Mesendoderm (in vitro differentiated cells): ENCODE measurements around the gene PARP4.
"Not testable (repeated sequence)": the region's sequence is repeated elsewhere in the genome, so short reads cannot be mapped to it uniquely, and the experiment has no call there.

Experiments
- DNase-seq: peaks from one replicate; pipeline ENCODE4 v3.0.0; 2013
- H2AK5ac ChIP-seq: 2 replicates; pipeline ENCODE4 v1.6.1; 2013; ENCODE audit warnings: low read length, inconsistent platforms
- H2BK120ac ChIP-seq: 2 replicates; pipeline ENCODE4 v1.6.1; 2013; ENCODE audit warnings: low read depth, mild to moderate bottlenecking, low read length, moderate library complexity, mixed read lengths
- H2BK15ac ChIP-seq: replicated peaks from 2 replicates; pipeline ENCODE4 v1.6.1; 2013; ENCODE audit warnings: low read depth, mild to moderate bottlenecking, moderate library complexity
- H2BK5ac ChIP-seq: 2 replicates; pipeline ENCODE4 v1.6.1; 2013; ENCODE audit warnings: low read length, inconsistent platforms
- H3K18ac ChIP-seq: 2 replicates; pipeline ENCODE4 v1.6.1; 2013; ENCODE audit warnings: mild to moderate bottlenecking, low read length, mixed read lengths
- H3K23ac ChIP-seq: one replicate; pipeline ENCODE4 v1.6.1; 2013; ENCODE audit warnings: low read length
- H3K27ac ChIP-seq: 2 replicates; pipeline ENCODE4 v1.5.1; 2013; ENCODE audit warnings: low read depth, mild to moderate bottlenecking, inconsistent platforms, low read length, moderate library complexity
- H3K27me3 ChIP-seq: 2 replicates; pipeline ENCODE4 v1.6.1; 2013; ENCODE audit warnings: low read length, control low read depth, mild to moderate bottlenecking, inconsistent platforms; ENCODE audit not compliant: insufficient read depth, poor library complexity
- H3K36me3 ChIP-seq: 2 replicates; pipeline ENCODE4 v1.6.1; 2013; ENCODE audit warnings: low read length, inconsistent platforms; ENCODE audit not compliant: control insufficient read depth, insufficient read depth
- H3K4ac ChIP-seq: one replicate; pipeline ENCODE4 v1.6.1; 2013; ENCODE audit warnings: low read depth, mild to moderate bottlenecking, low read length, moderate library complexity
- H3K4me1 ChIP-seq: 2 replicates; pipeline ENCODE4 v1.6.1; 2013; ENCODE audit warnings: low read depth, low read length, inconsistent platforms; ENCODE audit not compliant: control insufficient read depth
- H3K4me2 ChIP-seq: 2 replicates; pipeline ENCODE4 v1.6.1; 2013; ENCODE audit warnings: low read length
- H3K4me3 ChIP-seq: 2 replicates; pipeline ENCODE4 v1.5.1; 2013; ENCODE audit warnings: mild to moderate bottlenecking, low read length
- H3K56ac ChIP-seq: one replicate; pipeline ENCODE4 v1.6.1; 2013; ENCODE audit warnings: low read length
- H3K79me1 ChIP-seq: 2 replicates; pipeline ENCODE4 v1.6.1; 2013; ENCODE audit warnings: low read length, inconsistent platforms
- H3K79me2 ChIP-seq: 2 replicates; pipeline ENCODE4 v1.6.1; 2013; ENCODE audit warnings: mild to moderate bottlenecking, low read length; ENCODE audit not compliant: control insufficient read depth, insufficient read depth
- H3K9ac ChIP-seq: 2 replicates; pipeline ENCODE4 v1.6.1; 2013; ENCODE audit warnings: low read length, inconsistent platforms
- H4K5ac ChIP-seq: one replicate; pipeline ENCODE4 v1.6.1; 2013; ENCODE audit warnings: low read length
- H4K8ac ChIP-seq: one replicate; pipeline ENCODE4 v1.6.1; 2013; ENCODE audit warnings: low read depth, mild to moderate bottlenecking, control low read depth, low read length, moderate library complexity
- WGBS: extraction: QIAGEN DNeasy Blood & Tissue Kit; methylation state at CpG from one replicate; pipeline ENCODE4 v1.1.7; 2013; ENCODE audit warnings: low lambda C conversion rate, missing lambda C conversion rate; ENCODE audit not compliant: insufficient coverage; ENCODE audit errors: extremely low coverage; 5-methylcytosine and 5-hydroxymethylcytosine counted together

The PARP4 gene

DNA sequence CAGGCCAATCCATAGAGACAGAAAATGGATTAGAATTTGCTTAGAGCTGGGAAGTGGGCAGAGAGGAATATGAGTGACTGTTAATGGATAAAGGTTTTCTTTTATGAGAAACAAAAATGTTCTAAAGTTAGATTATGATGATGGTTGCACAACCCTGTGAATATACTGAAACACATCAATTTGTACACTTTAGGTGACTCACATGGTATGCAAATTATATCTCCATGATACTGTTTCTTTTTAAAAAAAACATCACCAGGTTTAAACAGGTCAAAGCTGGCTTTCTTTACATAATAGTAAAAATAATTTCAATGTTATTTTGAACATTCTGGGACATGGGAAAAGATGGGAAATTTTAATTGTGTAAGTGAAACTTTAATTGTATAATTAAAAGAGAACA lies 131.7 kb downstream of the PARP4 start:
- not testable (repeated sequence) for H3K4me1 ChIP-seq, H3K27ac ChIP-seq, H3K23ac ChIP-seq, H3K36me3 ChIP-seq, H2BK120ac ChIP-seq, DNase-seq, H3K27me3 ChIP-seq, H4K8ac ChIP-seq, H2AK5ac ChIP-seq, H3K79me1 ChIP-seq, H4K5ac ChIP-seq, H3K18ac ChIP-seq, H3K4ac ChIP-seq, H2BK15ac ChIP-seq, H3K9ac ChIP-seq, H3K56ac ChIP-seq, H3K79me2 ChIP-seq, H3K4me2 ChIP-seq, H3K4me3 ChIP-seq, H2BK5ac ChIP-seq

DNA sequence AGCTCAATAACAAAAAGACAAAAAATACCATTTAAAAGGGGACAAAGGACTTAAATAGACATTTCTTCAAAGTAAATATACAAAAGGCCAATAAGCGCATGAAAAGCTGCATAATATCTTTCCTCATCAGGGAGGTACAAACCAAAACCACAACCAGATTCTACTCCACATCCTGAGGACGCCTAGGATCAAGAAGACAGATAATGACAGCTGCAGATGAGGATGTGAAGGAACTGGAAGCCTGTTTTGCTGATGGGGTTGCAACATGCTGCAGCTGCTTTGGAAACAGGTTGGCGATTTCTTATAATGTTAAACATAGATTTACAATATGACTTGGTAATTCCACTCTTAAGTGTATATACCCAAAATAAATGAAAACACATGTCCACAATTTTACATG lies 132.4 kb downstream of the PARP4 start:
- not testable (repeated sequence) for H3K27me3 ChIP-seq

DNA sequence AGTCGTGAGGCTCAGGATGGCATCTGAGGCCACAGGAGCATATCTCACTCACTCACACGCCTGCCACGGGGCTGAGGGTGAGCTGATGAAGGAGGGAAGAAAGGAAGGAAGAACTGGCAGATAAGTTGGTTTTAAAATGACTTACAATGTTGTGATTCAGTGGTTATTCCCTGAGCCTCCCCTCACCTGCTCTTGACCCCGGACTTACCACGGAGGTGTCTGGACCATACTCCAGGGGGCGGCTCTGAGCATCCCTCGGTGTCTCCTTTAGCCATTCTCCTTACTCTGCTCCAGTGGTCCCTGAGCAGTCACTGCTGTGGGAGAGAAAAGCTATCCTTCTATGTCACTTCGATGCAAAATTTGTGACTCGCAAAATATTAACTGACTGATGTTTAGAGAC lies 141.3 kb downstream of the PARP4 start:
- not testable (repeated sequence) for H3K4me2 ChIP-seq, H2BK5ac ChIP-seq, DNase-seq, H4K5ac ChIP-seq, H3K4me1 ChIP-seq, H3K18ac ChIP-seq, H3K36me3 ChIP-seq, H2BK15ac ChIP-seq, H3K27me3 ChIP-seq, H2BK120ac ChIP-seq, H3K4me3 ChIP-seq, H3K56ac ChIP-seq, H2AK5ac ChIP-seq, H3K79me2 ChIP-seq, H3K23ac ChIP-seq, H3K9ac ChIP-seq, H3K79me1 ChIP-seq, H3K27ac ChIP-seq, H4K8ac ChIP-seq, H3K4ac ChIP-seq
- WGBS = no CpG with 5 or more reads among the region's 9 CpGs

More for the DNA sequence above, 132.4 kb downstream of the PARP4 start:
- not testable (repeated sequence) for H3K4ac ChIP-seq, DNase-seq, H3K79me1 ChIP-seq, H3K4me1 ChIP-seq, H4K5ac ChIP-seq, H2AK5ac ChIP-seq, H2BK5ac ChIP-seq, H3K4me2 ChIP-seq, H4K8ac ChIP-seq, H3K9ac ChIP-seq, H3K79me2 ChIP-seq, H2BK120ac ChIP-seq, H3K36me3 ChIP-seq, H2BK15ac ChIP-seq, H3K56ac ChIP-seq, H3K4me3 ChIP-seq, H3K27ac ChIP-seq, H3K18ac ChIP-seq, H3K23ac ChIP-seq
- no CpG with 5 or more reads among the region's 3 CpGs for WGBS
